Activated CD4-positive, alpha-beta T cell treated with anti-CD3 and anti-CD28 coated beads, Interleukin-10, Interleukin-2, amounts not matched to agents 100 ng/mL and 50 ng/mL, durations not matched to agents 16 hours and 8 hours (primary cell): ENCODE results near the gene CCDC6.
A peak's percentile ranks its signal among the peaks of the same experiment; 100 is the strongest.
"Not testable (repeated sequence)": the region's sequence is repeated elsewhere in the genome, so short reads cannot be mapped to it uniquely, and the experiment has no call there.

Experiments
- DNase-seq: peaks from one replicate; pipeline ENCODE4 v3.0.0-alpha.2; 2020

The CCDC6 gene

GRCh38 chr10:59752278-59752940, 153.9 kb downstream of the CCDC6 start:
- no peak for DNase-seq

DNA sequence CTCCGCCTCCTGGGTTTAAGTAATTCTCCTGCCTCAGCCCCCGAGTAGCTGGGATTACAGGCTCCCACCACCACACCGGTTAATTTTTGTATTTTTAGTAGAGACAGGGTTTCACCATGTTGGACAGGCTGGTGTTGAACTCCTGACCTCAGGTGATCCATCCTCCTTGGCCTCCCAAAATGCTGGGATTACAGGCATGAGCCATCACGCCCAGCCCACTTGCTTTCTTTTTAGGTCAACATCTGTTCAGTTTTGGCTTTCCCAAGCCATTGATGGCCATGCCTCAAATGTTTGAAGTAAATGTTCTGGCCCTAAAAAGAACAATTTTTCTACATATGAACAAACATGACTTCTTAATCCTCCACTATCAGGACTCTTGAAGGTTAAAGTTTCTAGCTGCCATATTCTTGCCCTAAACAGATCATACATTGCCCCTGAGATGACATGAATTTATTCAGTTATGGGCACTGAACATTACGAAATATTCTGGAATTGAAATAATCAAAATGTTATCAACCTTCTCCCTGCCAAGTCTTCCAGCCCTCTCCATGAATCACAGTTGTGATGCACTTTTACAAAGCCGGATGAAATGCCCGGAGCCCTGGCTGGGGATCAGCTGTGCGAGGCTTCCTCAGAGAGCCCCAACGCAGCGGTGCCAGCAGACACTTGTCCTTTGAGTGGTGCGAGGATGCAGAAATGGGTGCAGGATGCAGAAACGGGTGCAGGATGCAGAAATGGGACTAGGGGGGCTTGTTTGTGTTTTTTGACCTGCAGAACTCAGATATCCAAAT, 156.0 kb downstream of the CCDC6 start:
- no peak for DNase-seq

- peak; percentile 8 for DNase-seq
Observed at GRCh38 chr10:59748834-59749233, 157.5 kb downstream of the CCDC6 start.

GRCh38 chr10:59745163-59745650, 161.1 kb downstream of the CCDC6 start:
- DNase-seq, result no peak

DNA sequence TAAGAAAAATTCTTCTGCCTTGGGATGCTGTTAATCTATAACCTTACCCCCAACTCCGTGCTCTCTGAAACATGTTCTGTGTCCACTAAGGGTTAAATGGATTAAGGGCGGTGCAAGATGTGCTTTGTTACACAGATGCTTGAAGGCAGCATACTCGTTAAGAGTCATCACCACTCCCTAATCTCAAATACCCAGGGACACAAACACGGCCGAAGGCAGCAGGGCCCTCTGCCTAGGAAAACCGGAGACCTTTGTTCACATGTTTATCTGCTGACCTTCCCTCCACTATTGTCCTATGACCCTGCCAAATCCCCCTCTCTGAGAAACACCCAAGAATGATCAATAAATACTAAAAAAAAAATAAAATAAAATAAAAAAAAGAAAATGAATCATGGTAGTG, 161.6 kb downstream of the CCDC6 start:
- DNase-seq, result not testable (repeated sequence)

GRCh38 chr10:59744156-59744555, 162.2 kb downstream of the CCDC6 start:
- DNase-seq, result not testable (repeated sequence)

- DNase-seq, result no peak
Observed at GRCh38 chr10:59741583-59741982, 164.8 kb downstream of the CCDC6 start.

DNA sequence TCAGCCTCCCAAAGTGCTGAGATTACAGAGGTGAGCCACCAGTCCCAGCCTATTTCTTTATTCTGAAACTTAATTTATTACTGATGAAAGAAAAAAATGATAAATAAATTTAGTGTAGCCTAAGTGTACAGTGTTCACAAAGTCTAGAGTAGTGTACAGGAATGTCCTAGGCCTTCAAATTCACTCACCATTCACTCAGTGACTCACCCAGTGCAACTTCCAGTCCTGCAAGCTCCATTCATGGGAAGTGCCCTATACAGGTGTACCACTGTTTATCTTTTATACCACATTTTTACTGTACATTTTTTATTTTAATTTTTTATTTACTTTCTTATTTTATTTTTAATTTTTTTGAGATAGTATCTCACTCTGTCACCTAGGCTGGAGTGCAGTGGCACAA, 165.3 kb downstream of the CCDC6 start:
- DNase-seq, result no peak
